Central memory CD8-positive, alpha-beta T cell (primary cell): ENCODE measurements around the gene C22orf23.

Source experiments
- ATAC-seq: fragments of 150-1000 bp; cut with Tn5 transposase; replicated peaks from 2 replicates; pipeline ENCODE4 v1.10.0; 2022; ENCODE audit warnings: mild to moderate bottlenecking, moderate FRiP score, moderate number of reproducible peaks; ENCODE audit not compliant: poor library complexity, severe bottlenecking; ENCODE audit errors: extremely low read depth
- DNase-seq, 2 donors: peaks; one replicate each; pipeline ENCODE4 v3.0.0; 2021; ENCODE audit warnings: low spot score in 2 of 2
- H3K27ac Mint-ChIP-seq: one replicate; pipeline ENCODE4 v1.8.0; 2022; ENCODE audit warnings: low read depth, mild to moderate bottlenecking, moderate library complexity, mixed read lengths
- H3K27me3 Mint-ChIP-seq: one replicate; pipeline ENCODE4 v1.8.0; 2022; ENCODE audit warnings: mixed read lengths
- H3K36me3 Mint-ChIP-seq: one replicate; pipeline ENCODE4 v1.8.0; 2022; ENCODE audit warnings: mild to moderate bottlenecking, moderate library complexity, mixed read lengths; ENCODE audit not compliant: insufficient read depth
- H3K4me1 Mint-ChIP-seq: one replicate; pipeline ENCODE4 v1.8.0; 2022; ENCODE audit warnings: mixed read lengths
- H3K4me3 Mint-ChIP-seq: one replicate; pipeline ENCODE4 v1.8.0; 2022; ENCODE audit warnings: mild to moderate bottlenecking, moderate library complexity, mixed read lengths
- H3K9me3 Mint-ChIP-seq: one replicate; pipeline ENCODE4 v1.8.0; 2022; ENCODE audit warnings: mixed read lengths

Gene C22orf23

GRCh38 chr22:37953437-37954179 lies at the start of gene C22orf23, which contains the start of gene POLR2F:
C22orf23 (minus strand) TSS chr22:37953601; CDS start chr22:37953149, 452 bp downstream.
POLR2F (plus strand) TSS chr22:37953699; CDS start chr22:37953788, 89 bp downstream.
- Mint-ChIP-seq H3K9me3 (no peaks in the 10 kb centered on the region), H3K27ac (peak within 1 kb of the TSS; percentile 96), H3K4me3 (peak within 1 kb of the TSS; percentile 90), H3K27me3 (peaks cover 9% of the 10 kb centered on the region), H3K36me3 (peaks cover 22% of the 10 kb centered on the region), H3K4me1 (peaks cover 52% of the 10 kb centered on the region)
- DNase-seq (peak; percentile 92 to 95), ATAC-seq (peak; percentile 96)

- no peak for DNase-seq
- Mint-ChIP-seq H3K27ac (peak overlapping the region; percentile 98), H3K9me3 (no peaks in the 10 kb centered on the region), H3K27me3 (no peaks in the 10 kb centered on the region), H3K4me1 (peaks cover 69% of the 10 kb centered on the region), H3K36me3 (peaks cover 3% of the 10 kb centered on the region), H3K4me3 (no peak overlapping the region)
- peak; percentile 49 for ATAC-seq
Measured at GRCh38 chr22:37999640-38000272, 46.4 kb upstream of the C22orf23 start.

- Mint-ChIP-seq H3K36me3 (peaks cover 3% of the 10 kb centered on the region), H3K4me3 (no peak overlapping the region), H3K4me1 (peaks cover 66% of the 10 kb centered on the region), H3K27me3 (no peaks in the 10 kb centered on the region), H3K9me3 (no peaks in the 10 kb centered on the region), H3K27ac (peak overlapping the region; percentile 98)
- no peak for DNase-seq
- ATAC-seq, result no peak
Measured at GRCh38 chr22:37999236-37999635, 45.8 kb upstream of the C22orf23 start.

GRCh38 chr22:37998543-37998942 lies 45.1 kb upstream of the C22orf23 start:
- H3K9me3 Mint-ChIP-seq, result no peaks in the 10 kb centered on the region
- peaks cover 5% of the 10 kb centered on the region for H3K36me3 Mint-ChIP-seq
- H3K27me3 Mint-ChIP-seq, result no peaks in the 10 kb centered on the region
- no peak for ATAC-seq
- H3K4me1 Mint-ChIP-seq, result peaks cover 64% of the 10 kb centered on the region
- H3K4me3 Mint-ChIP-seq, result no peak overlapping the region
- H3K27ac Mint-ChIP-seq, result peak overlapping the region; percentile 98
- no peak for DNase-seq

DNA sequence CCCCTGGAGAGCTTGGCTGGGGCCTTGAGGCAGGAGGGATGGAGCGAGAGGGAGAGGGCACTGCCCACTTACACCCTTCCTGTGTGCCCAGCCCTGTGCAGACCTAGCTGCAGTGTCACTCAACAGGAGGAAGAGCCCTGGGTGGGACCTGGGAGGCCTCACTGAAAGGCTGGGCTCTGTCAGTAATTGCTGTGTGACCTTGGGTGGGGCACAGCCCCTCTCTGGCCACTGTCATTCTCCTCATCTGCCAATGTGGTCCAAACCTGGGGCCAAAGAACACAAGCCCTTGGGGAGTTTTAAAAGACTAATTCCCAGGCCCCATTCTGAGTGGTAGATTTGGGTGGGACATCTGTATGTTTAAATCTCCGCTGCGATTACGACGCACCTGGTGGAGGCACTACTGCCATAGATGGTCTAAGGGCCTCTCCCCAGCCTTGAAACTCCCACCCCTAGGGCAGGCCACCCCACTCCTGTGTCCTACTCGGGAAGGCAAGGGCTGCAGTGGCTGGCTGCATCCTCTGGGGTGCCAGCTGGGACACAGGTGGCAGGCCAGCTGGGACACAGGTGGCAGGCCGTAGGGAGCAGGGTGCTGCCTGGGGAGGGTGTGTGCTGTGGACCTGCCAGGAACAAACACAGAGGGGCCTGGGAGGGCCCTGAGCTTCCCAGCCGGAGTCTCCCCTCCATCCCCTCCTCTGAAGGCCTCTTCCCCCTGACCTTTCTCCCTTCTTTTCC lies 43.3 kb upstream of the C22orf23 start:
- Mint-ChIP-seq H3K27ac (peak overlapping the region; percentile 98), H3K27me3 (no peaks in the 10 kb centered on the region), H3K36me3 (peaks cover 5% of the 10 kb centered on the region), H3K4me3 (peak overlapping the region; percentile 68), H3K4me1 (peaks cover 75% of the 10 kb centered on the region), H3K9me3 (no peaks in the 10 kb centered on the region)
- ATAC-seq, result no peak
- DNase-seq, result no peak

DNA sequence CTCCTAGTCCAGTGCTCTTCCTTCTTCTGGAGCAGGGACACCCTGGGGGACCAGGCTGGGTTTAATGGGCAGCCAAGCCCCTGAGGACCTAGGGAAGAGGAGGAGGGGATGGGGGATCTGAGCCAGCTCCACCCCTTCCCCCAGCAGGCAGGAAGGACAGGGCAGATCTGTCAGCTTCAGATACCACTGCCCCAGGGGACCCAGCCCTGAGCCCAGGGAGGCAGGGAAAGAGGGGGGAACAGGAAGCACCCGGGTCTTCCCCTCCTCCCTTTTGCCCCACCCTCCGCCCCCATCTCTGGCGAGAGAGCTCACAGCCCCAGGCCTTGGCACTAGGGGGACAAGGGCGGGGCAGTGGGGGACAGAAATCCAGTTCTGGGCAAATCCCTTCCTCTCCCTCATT lies 42.7 kb upstream of the C22orf23 start:
- Mint-ChIP-seq H3K27me3 (no peaks in the 10 kb centered on the region), H3K27ac (peak overlapping the region; percentile 98), H3K4me3 (peak overlapping the region; percentile 68), H3K4me1 (peaks cover 77% of the 10 kb centered on the region), H3K36me3 (peaks cover 5% of the 10 kb centered on the region), H3K9me3 (no peaks in the 10 kb centered on the region)
- DNase-seq (no peak), ATAC-seq (no peak)

GRCh38 chr22:37995460-37995859 lies 42.1 kb upstream of the C22orf23 start:
- Mint-ChIP-seq H3K9me3 (no peaks in the 10 kb centered on the region), H3K4me1 (peaks cover 71% of the 10 kb centered on the region), H3K27ac (peak overlapping the region; percentile 98), H3K36me3 (peaks cover 5% of the 10 kb centered on the region), H3K27me3 (no peaks in the 10 kb centered on the region), H3K4me3 (peak overlapping the region; percentile 68)
- ATAC-seq (no peak), DNase-seq (no peak)

DNA sequence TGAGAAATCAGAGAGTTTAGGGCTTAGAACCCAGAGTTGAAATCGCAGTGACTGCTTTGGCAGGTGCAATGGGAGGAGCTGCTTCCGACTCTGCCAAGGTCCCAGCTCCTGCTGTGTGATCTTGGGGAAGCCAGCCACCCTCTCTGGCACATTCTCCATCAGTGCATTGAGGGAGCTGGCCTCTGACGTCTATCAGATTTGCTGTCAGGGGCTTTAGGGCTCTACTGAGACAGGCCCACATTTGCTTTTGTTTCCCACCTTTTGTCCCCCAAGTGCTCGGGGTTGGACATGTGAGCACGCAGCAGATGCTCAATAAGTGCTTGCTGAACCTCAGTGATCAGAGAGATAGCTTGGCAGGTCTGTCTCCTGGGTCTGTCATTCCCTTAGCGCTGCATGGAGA lies 41.6 kb upstream of the C22orf23 start:
- Mint-ChIP-seq H3K4me3 (peak overlapping the region; percentile 68), H3K4me1 (peaks cover 66% of the 10 kb centered on the region), H3K27ac (peak overlapping the region; percentile 98), H3K36me3 (peaks cover 5% of the 10 kb centered on the region), H3K9me3 (no peaks in the 10 kb centered on the region), H3K27me3 (no peaks in the 10 kb centered on the region)
- ATAC-seq, result no peak
- DNase-seq, result no peak

DNA sequence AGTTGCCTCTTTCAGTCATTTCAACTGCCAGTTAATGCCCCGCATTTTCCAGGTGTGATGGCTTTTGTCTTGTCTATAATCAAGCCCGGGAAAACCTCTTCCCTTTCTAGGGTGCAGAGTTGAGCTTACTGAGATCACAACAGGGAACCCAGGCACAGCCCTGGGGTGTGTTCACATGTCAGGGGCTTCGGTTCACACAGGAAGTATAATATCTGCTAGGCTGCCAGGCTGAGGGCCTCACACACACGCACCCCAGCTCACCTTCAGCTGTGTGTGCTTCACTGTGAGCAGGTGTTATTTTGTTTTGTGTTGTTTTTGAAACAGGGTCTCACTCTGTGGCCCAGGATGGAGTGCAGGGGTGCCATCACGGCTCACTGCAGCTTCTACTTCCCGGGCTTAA lies 40.6 kb upstream of the C22orf23 start:
- Mint-ChIP-seq H3K4me1 (peaks cover 58% of the 10 kb centered on the region), H3K4me3 (peak overlapping the region; percentile 47), H3K27me3 (no peaks in the 10 kb centered on the region), H3K27ac (peak overlapping the region; percentile 98), H3K9me3 (no peaks in the 10 kb centered on the region), H3K36me3 (peaks cover 5% of the 10 kb centered on the region)
- peak in 1 of 2 donors; percentile 49 for DNase-seq
- ATAC-seq, result peak; percentile 100

GRCh38 chr22:37991731-37992442 lies 38.5 kb upstream of the C22orf23 start:
- ATAC-seq (no peak), DNase-seq (no peak)
- Mint-ChIP-seq H3K4me1 (peaks cover 37% of the 10 kb centered on the region), H3K36me3 (peaks cover 3% of the 10 kb centered on the region), H3K4me3 (no peak overlapping the region), H3K27me3 (no peaks in the 10 kb centered on the region), H3K27ac (no peak overlapping the region), H3K9me3 (no peaks in the 10 kb centered on the region)

- no peak overlapping the region for H3K4me3 Mint-ChIP-seq
- ATAC-seq (no peak), DNase-seq (no peak)
- no peaks in the 10 kb centered on the region for H3K9me3 Mint-ChIP-seq
- no peak overlapping the region for H3K27ac Mint-ChIP-seq
- no peaks in the 10 kb centered on the region for H3K27me3 Mint-ChIP-seq
- H3K4me1 Mint-ChIP-seq, result peaks cover 27% of the 10 kb centered on the region
- peaks cover 3% of the 10 kb centered on the region for H3K36me3 Mint-ChIP-seq
Measured at GRCh38 chr22:37990862-37991261, 37.5 kb upstream of the C22orf23 start.

DNA sequence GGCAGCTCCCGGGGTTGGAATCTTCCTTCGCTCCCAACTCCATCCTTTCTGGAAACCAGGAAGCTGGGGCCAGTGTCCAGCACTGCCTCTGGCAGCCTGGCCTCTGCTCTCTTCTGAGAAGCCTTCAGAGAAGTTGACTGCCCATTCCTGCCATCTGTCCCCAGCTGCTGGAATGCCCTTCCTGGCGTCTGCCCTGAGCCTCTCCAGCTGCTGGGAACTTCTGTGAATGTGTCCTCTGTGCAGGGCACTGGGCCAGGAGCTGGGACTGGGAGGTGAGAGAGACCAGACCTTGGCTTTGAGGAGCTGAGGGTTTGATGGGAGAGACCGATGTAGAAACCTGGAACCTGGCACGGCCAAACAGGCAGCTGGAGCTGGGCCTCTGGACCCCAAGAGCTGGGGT lies 36.9 kb upstream of the C22orf23 start:
- Mint-ChIP-seq H3K27ac (no peak overlapping the region), H3K9me3 (no peaks in the 10 kb centered on the region), H3K4me1 (peaks cover 21% of the 10 kb centered on the region), H3K36me3 (peaks cover 2% of the 10 kb centered on the region), H3K4me3 (no peak overlapping the region), H3K27me3 (no peaks in the 10 kb centered on the region)
- ATAC-seq (no peak), DNase-seq (no peak)
